GM18502 (cell line): ENCODE measurements around the gene IL15RA.
"Not testable (repeated sequence)": the region's sequence is repeated elsewhere in the genome, so short reads cannot be mapped to it uniquely, and the experiment has no call there.

Source experiments
- ATAC-seq: cut with Tn5 transposase; IDR thresholded peaks from one replicate; pipeline ENCODE4 v1.9.1; 2021; ENCODE audit warnings: mild to moderate bottlenecking; ENCODE audit not compliant: unreplicated experiment, poor library complexity

IL15RA gene

DNA sequence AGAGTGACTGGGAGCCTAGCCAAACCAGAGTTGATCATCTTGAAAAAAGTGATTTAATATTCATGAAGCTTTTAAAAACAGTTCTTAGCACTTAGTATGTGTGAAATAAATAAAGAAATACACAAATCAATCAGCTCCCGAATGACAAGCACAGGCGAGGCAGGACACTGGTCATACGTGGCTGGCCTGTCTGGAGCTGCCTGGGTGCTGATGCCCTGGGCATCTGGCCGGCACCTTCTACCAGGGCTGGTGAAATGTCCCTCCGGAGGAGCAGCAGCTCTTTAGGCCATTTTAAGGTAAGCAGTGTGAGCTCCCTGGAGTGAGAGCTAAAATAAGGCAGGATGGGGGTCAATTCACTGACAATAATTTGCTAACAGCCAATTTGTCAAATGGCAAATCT, 23.7 kb downstream of the IL15RA start:
- ATAC-seq: no peak

DNA sequence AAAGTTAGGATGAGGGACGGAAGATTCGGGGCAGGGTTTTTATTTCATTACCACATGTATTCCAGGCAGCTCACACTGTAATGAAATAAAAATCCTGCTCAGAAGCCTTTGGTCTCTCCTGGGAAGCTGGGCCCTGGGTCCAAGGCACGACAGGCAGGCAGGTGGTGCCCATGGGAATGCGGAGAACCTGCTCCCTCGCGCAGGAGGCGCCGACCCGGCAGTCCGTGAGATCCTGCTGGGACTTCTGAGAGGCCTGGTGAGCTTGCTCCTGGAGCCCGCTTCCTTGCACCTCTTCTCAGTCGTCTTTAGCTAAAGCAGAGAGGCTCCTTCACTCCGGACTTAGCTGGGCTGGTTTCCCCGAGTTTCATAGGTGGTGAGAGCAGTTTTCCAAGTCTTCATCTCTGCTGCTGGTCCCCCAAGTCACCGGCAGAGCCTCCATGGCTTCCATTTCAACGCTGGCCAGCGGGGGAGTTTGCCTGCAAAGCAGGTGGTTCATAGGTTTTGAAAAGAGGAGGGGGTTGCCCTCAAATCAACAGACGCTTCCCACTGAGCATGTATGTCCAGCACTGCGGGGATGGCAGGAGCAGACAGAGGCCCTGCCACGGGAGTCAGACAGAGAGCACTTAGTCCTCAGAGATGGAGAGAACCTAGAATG, 24.5 kb downstream of the IL15RA start:
- no peak for ATAC-seq

GRCh38 chr10:5951721-5952407, 25.5 kb downstream of the IL15RA start:
- ATAC-seq: no peak

- ATAC-seq: no peak
Observed at GRCh38 chr10:5951167-5951711, 26.1 kb downstream of the IL15RA start.

DNA sequence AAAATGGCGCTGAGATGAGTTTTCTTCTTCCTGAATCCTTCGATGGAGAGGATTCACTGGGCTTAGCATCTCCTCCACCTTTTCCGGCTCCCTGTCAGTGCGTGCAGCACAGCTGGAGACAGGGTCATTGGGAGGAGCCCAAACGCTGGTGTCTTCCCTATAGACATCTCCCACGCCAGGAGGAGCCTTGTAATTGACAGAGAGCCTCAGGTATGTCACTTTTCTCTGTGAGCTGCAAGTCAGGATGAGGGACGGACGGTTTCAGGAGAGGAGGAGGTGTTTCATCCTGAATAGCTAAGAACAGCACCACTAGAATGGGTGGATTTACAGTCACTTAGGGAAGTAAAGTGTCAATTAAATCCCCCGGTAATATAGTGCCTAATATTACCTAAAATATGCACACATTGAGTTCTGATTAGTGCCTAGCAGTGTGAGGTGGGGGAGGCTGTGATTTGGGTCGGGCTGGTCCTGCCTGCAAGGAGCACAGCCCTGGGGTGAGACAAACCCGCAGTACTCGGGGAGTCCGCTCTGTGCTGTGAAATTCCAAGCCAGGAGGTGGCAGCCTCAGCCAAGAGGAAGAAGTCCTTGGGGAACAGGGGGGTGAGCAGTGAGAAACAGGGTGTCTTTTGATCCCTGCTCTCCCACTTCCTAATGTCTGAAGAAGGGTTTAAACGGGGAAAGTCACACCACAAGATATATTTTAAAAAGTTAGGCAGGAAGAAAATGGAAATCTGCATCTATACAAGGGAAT, 28.2 kb downstream of the IL15RA start:
- ATAC-seq: no peak

GRCh38 chr10:5948208-5948585, 29.1 kb downstream of the IL15RA start:
- ATAC-seq: no peak

- ATAC-seq: no peak
Observed at GRCh38 chr10:5947471-5948207, 29.7 kb downstream of the IL15RA start.

DNA sequence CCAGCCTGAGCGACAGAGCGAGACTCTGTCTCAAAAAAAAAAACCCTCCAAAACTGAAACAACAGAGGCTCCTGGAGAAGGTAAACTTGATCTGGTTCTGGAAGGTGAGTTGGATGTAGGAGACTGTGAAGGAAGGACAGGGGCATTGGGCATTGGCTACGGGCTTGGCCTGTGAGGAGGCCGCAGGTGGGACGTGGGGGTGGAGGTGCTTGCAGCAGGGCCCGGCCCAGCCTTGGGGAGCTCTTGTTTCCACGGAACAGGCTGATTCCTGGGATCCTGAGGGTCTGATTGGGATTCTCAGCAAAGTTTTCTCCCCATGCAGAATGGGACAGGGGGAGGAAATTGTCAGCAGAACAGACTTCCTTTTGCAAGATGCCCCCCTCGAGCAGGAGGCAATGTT, 30.6 kb downstream of the IL15RA start:
- no peak for ATAC-seq

DNA sequence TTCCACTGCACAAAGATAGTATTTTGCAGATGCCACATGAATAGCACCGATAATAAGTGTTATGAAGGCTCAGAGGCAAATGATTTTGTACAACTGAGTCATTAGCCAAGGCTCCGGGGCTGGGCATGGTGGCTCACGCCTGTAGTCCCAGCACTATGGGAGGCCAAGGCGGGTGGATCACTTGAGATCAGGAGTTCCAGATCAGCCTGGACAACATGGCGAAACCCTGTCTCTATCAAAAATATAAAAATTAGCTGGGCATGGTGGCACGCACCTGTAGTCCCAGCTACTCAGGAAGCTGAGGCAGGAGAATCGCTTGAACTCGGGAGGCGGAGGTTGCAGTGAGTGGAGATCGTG, 30.9 kb downstream of the IL15RA start:
- ATAC-seq: not testable (repeated sequence)

- no peak for ATAC-seq
Observed at GRCh38 chr10:5945561-5946418, 31.6 kb downstream of the IL15RA start.

DNA sequence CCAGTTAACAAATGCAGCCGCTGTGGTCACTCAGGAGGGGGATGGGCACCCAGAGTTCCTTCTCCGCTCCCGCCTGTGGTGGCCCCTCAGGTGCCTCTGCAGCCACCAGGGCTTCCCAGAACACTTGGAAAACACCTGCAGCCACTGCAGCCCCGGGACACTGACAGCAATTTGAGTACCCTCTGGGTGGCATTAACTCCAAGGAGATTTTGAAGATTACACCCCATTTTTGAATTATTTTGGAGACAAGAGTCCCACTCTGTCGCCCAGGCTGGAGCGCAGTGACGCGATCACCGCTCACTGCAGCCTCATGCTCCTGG, 32.2 kb downstream of the IL15RA start:
- no peak for ATAC-seq

GRCh38 chr10:5944389-5945189, 32.8 kb downstream of the IL15RA start:
- no peak for ATAC-seq

GRCh38 chr10:5943536-5943935, 33.8 kb downstream of the IL15RA start:
- ATAC-seq: no peak

DNA sequence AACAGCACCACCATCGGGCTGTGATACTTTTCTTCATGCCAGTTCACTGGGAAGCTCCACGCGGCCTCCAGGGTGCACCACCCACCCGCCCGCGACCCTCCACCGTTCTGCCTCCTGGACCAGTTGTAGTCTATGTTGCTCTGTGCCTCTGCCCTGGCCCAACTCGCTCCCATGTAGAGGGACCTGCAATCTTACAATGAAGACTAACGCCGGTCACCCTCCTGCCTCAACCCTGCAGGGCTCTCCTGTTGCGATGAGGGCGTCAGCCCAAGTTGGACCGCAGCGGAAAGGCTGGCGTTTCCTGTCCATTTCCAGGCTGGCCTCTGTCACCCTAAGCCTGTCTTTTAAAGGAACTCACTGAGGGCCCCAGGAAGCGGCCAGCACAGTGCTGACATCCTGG, 34.9 kb downstream of the IL15RA start:
- ATAC-seq: no peak

DNA sequence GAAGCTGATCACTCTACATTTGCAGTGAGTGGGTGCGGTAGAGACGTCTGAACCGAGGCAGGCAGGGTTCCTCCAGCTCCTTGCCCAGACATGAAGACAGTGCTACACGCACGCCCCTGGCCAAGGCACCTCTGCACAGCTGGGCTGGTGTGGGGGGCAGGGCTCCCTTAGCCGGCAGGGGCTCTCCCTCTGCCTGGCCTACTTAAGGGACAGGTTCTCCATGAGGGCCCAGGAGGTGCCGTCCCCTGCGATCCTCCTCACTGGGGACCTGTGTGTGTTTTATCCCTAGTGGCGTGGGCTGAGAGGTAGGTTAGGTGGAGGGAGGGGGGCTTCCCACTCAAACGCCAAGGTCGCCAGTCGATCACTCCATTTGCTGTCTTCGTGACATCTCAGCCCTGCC, 35.3 kb downstream of the IL15RA start:
- no peak for ATAC-seq

DNA sequence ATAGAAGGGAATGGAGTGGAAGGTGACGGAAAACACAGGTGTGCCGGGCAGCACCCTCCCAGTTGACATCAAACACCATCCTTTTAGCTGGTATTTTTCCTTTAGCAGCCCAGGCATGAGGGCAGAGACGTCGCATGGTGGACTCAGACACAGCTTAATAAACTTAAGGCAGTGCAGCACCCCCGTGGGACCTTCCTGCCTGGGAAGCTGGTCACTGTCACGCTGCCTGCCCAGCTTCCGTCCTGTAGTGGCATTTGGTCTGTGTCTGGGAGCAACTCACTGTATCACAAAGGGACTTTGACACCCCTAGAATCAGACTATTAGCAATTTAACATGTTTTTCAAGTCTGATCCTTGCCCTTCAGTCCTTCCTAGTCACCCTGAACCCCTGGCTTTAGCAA, 35.8 kb downstream of the IL15RA start:
- no peak for ATAC-seq

- ATAC-seq: no peak
Observed at GRCh38 chr10:5940807-5941218, 36.5 kb downstream of the IL15RA start.

DNA sequence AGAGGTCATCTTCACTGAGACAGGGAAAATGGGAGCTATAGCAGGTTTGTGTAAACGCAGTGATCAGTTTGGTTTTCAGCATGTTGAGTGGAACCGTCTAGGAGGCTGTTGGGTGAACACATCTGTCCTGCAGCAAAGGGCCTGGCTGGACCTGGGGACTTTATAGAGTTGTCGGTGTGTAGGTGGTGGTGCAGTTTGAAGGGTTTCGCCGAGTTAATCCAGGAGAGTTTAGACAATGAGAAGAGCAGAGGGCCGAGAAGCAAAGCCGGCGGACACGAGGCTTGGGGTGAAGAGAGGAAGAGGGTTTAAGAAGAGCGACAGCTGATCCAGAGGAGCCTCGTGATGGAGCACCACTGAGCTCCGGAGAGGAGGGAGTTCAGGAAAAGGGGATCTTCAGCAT, 39.1 kb downstream of the IL15RA start:
- no peak for ATAC-seq

DNA sequence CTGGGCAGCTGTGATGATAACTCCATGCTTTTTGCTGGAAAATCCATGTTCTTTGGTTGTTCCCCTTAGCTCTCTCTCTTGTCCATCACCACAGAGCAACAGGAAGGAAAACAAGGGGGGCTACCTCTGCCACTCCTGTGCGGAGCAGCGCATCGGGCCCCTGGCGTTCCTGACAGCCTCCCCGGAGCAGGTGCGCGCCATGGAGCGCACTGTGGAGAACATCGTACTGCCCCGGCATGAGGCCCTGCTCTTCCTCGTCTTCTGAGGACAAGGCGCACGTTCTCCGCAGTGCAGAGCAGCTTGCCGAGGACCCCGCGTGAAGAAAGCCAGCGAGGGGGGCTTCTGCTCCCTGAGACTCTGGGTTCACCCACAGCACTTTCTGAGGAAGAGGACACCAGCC, 40.3 kb downstream of the IL15RA start:
- no peak for ATAC-seq
